ENCODE results near the gene H2AZ1. TPM values are rescaled to one million over a fixed set of nuclear protein-coding genes. Genes with fewer than 3 reads are reported as not detected.

The H2AZ1 gene
- total RNA-seq, 1 experiment from 2014 or later, result 450 TPM

- intact Hi-C loops (cut with micrococcal nuclease; ENCODE audit: unreplicated experiment) (no loop called here), in situ Hi-C loops (cut with HindIII; ENCODE audit: low pct_unique_long_range_greater_than_20kb, low sequenced_read_pairs) (no loop called here)
- Histone ChIP-seq H3K27ac (ENCODE audit: low read length) (no peak overlapping the region), H3K4me1 (ENCODE audit: control insufficient read depth, insufficient read depth, low read length) (no peaks in the 10 kb centered on the region), H3K27me3 (ENCODE audit: control insufficient read depth, insufficient read depth, low read length) (no peaks in the 10 kb centered on the region), H3K4me3 (ENCODE audit: low read depth in 2 of 2, low read length in 2 of 2) (no peak overlapping the region), H3K9me3 (ENCODE audit: control insufficient read depth, insufficient read depth, low read depth, low read length) (no peaks in the 10 kb centered on the region), H3K36me3 (ENCODE audit: control insufficient read depth, insufficient read depth, low read length) (no peaks in the 10 kb centered on the region; the same call in 1 of the 2 replicates)
- CTCF ChIA-PET, result no interaction called here
- POLR2A ChIA-PET, result no interaction called here
- no peak for TF ChIP-seq POLR2AphosphoS5 (IDR thresholded peaks at IDR 0.05; ENCODE audit: low read depth, low read length)
- no peak for TF ChIP-seq SIN3A (IDR thresholded peaks at IDR 0.05; ENCODE audit: borderline replicate concordance, insufficient read depth, low read depth, low read length)
- no peak for TF ChIP-seq CTCF (IDR thresholded peaks at IDR 0.05)
- no peak for TF ChIP-seq REST (IDR thresholded peaks at IDR 0.05; ENCODE audit: insufficient read depth in 1 of 2, low read depth in 2 of 2, low read length in 1 of 2)
- TF ChIP-seq TCF7L2 (IDR thresholded peaks at IDR 0.05; ENCODE audit: low read depth, low read length), result no peak
- DNase-seq (ENCODE audit: low read depth, low spot score) (no peak), ATAC-seq (no peak)
- BruUV-seq (replicated peaks), result no TSS peak
Observed at GRCh38 chr4:99965173-99965572, 15.1 kb upstream of the H2AZ1 start.

GRCh38 chr4:99961711-99962110 is 11.6 kb upstream of the H2AZ1 start:
- in situ Hi-C loops (cut with HindIII; ENCODE audit: low pct_unique_long_range_greater_than_20kb, low sequenced_read_pairs) (no loop called here), intact Hi-C loops (cut with micrococcal nuclease; ENCODE audit: unreplicated experiment) (no loop called here)
- no peak for TF ChIP-seq CTCF (IDR thresholded peaks at IDR 0.05)
- TF ChIP-seq TCF7L2 (IDR thresholded peaks at IDR 0.05; ENCODE audit: low read depth, low read length), result no peak
- no peak for TF ChIP-seq SIN3A (IDR thresholded peaks at IDR 0.05; ENCODE audit: borderline replicate concordance, insufficient read depth, low read depth, low read length)
- no peak for TF ChIP-seq POLR2AphosphoS5 (IDR thresholded peaks at IDR 0.05; ENCODE audit: low read depth, low read length)
- TF ChIP-seq REST (IDR thresholded peaks at IDR 0.05; ENCODE audit: insufficient read depth in 1 of 2, low read depth in 2 of 2, low read length in 1 of 2), result no peak
- ATAC-seq, result no peak
- no peak for DNase-seq (ENCODE audit: low read depth, low spot score)
- Histone ChIP-seq H3K27me3 (ENCODE audit: control insufficient read depth, insufficient read depth, low read length) (no peaks in the 10 kb centered on the region), H3K4me1 (ENCODE audit: control insufficient read depth, insufficient read depth, low read length) (no peaks in the 10 kb centered on the region), H3K4me3 (ENCODE audit: low read depth in 2 of 2, low read length in 2 of 2) (no peak overlapping the region), H3K9me3 (ENCODE audit: control insufficient read depth, insufficient read depth, low read depth, low read length) (no peaks in the 10 kb centered on the region), H3K27ac (ENCODE audit: low read length) (no peak overlapping the region), H3K36me3 (ENCODE audit: control insufficient read depth, insufficient read depth, low read length) (no peaks in the 10 kb centered on the region; the same call in 1 of the 2 replicates)
- no TSS peak for BruUV-seq (replicated peaks)
- ChIA-PET CTCF (no interaction called here), POLR2A (no interaction called here)

All from Panc1 (cell line).